HFFc6 (cell line): ENCODE measurements around the gene UGP2. TPM values are rescaled to one million over a fixed set of nuclear protein-coding genes. Genes with fewer than 3 reads are reported as not detected.
"Not testable (repeated sequence)": the region's sequence is repeated elsewhere in the genome, so short reads cannot be mapped to it uniquely, and the experiment has no call there.

Experiments
- DNase-seq: peaks from one replicate; pipeline ENCODE4 v3.0.0-alpha.2; 2018
- H3K27ac Mint-ChIP-seq: 2 replicates; pipeline ENCODE4 v1.8.0; 2020; ENCODE audit warnings: mild to moderate bottlenecking, mixed read lengths
- H3K27me3 Mint-ChIP-seq: 2 replicates; pipeline ENCODE4 v1.8.0; 2021; ENCODE audit warnings: mild to moderate bottlenecking, moderate library complexity, mixed read lengths; ENCODE audit not compliant: insufficient read depth
- H3K36me3 Mint-ChIP-seq: 2 replicates; pipeline ENCODE4 v1.8.0; 2021; ENCODE audit warnings: low read depth, mixed read lengths
- H3K4me1 Mint-ChIP-seq: 2 replicates; pipeline ENCODE4 v1.8.0; 2020; ENCODE audit warnings: low read depth, mixed read lengths
- H3K4me3 Mint-ChIP-seq: 2 replicates; pipeline ENCODE4 v1.8.0; 2020; ENCODE audit warnings: mild to moderate bottlenecking, moderate library complexity, mixed read lengths
- H3K9me3 Mint-ChIP-seq: 2 replicates; pipeline ENCODE4 v1.8.0; 2020; ENCODE audit warnings: mild to moderate bottlenecking, mixed read lengths
- total RNA-seq, 6 experiments: library from RNA; stranded (reverse); fragmentation: NEBNext Ultra II Directional; extraction: Animal tissue kit (Norgen Biotek cat#: 25700); gene quantifications; 2 replicates in 1 of 6; 3 replicates in 5 of 6; pipeline ENCODE4 v1.2.3, GENCODE V29; 2021
- TF ChIP-seq, protein P1 (sequence below): fragments of 200-600 bp; sonication (generic); IDR thresholded peaks from 2 replicates; pipeline ENCODE4 v1.5.0; 2021; ENCODE audit warnings: antibody characterized with exemption, mild to moderate bottlenecking

UGP2 gene
- total RNA-seq, 6 experiments from 2014 or later: 150 to 199 (median 172) TPM

GRCh38 chr2:63805412-63805811, 36.3 kb upstream of the UGP2 start:
- no peak for DNase-seq
- Mint-ChIP-seq H3K27me3 (peaks cover 3% of the 10 kb centered on the region; the same call in 1 of the 2 replicates), H3K9me3 (peaks cover 6% of the 10 kb centered on the region; the same call in 1 of the 2 replicates), H3K4me1 (no peaks in the 10 kb centered on the region), H3K4me3 (no peak overlapping the region), H3K36me3 (peaks cover 13% of the 10 kb centered on the region; the same call in 1 of the 2 replicates), H3K27ac (no peak overlapping the region)
- TF ChIP-seq, protein P1, sequence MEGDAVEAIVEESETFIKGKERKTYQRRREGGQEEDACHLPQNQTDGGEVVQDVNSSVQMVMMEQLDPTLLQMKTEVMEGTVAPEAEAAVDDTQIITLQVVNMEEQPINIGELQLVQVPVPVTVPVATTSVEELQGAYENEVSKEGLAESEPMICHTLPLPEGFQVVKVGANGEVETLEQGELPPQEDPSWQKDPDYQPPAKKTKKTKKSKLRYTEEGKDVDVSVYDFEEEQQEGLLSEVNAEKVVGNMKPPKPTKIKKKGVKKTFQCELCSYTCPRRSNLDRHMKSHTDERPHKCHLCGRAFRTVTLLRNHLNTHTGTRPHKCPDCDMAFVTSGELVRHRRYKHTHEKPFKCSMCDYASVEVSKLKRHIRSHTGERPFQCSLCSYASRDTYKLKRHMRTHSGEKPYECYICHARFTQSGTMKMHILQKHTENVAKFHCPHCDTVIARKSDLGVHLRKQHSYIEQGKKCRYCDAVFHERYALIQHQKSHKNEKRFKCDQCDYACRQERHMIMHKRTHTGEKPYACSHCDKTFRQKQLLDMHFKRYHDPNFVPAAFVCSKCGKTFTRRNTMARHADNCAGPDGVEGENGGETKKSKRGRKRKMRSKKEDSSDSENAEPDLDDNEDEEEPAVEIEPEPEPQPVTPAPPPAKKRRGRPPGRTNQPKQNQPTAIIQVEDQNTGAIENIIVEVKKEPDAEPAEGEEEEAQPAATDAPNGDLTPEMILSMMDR: no peak

DNA sequence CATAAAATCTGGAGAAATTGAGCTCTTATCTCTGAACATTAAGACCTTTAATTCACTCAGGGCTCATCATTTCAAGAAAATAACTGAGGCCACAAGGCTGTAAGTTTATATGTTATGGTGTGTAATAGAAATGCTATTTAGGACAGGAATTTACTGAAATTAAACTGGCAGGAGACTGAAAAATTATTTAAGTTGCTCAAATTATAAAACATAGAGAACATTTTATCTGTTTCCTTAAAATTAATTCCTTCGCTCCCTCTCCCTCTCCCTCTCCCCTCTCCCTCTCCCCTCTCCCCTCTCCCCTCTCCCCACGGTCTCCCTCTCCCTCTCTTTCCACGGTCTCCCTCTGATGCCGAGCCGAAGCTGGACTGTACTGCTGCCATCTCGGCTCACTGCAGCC, 33.7 kb upstream of the UGP2 start:
- not testable (repeated sequence) for H3K4me3 Mint-ChIP-seq, H3K36me3 Mint-ChIP-seq, H3K4me1 Mint-ChIP-seq, H3K9me3 Mint-ChIP-seq, H3K27me3 Mint-ChIP-seq, H3K27ac Mint-ChIP-seq, DNase-seq

GRCh38 chr2:63808911-63809310, 32.8 kb upstream of the UGP2 start:
- H3K9me3 Mint-ChIP-seq, H3K36me3 Mint-ChIP-seq, H3K4me1 Mint-ChIP-seq: not testable (repeated sequence)

GRCh38 chr2:63811063-63811462, 30.6 kb upstream of the UGP2 start:
- H3K4me3 Mint-ChIP-seq: no peak overlapping the region
- peaks cover 4% of the 10 kb centered on the region; the same call in 1 of the 2 replicates for H3K9me3 Mint-ChIP-seq
- H3K36me3 Mint-ChIP-seq: peaks cover 2% of the 10 kb centered on the region; the same call in 1 of the 2 replicates
- DNase-seq: no peak
- TF ChIP-seq, protein P1: no peak
- H3K27ac Mint-ChIP-seq: no peak overlapping the region
- H3K4me1 Mint-ChIP-seq: peaks cover 20% of the 10 kb centered on the region
- H3K27me3 Mint-ChIP-seq: peaks cover 3% of the 10 kb centered on the region

More at GRCh38 chr2:63808911-63809310, 32.8 kb upstream of the UGP2 start:
- H3K27me3 Mint-ChIP-seq, DNase-seq, H3K4me3 Mint-ChIP-seq, H3K27ac Mint-ChIP-seq: not testable (repeated sequence)

DNA sequence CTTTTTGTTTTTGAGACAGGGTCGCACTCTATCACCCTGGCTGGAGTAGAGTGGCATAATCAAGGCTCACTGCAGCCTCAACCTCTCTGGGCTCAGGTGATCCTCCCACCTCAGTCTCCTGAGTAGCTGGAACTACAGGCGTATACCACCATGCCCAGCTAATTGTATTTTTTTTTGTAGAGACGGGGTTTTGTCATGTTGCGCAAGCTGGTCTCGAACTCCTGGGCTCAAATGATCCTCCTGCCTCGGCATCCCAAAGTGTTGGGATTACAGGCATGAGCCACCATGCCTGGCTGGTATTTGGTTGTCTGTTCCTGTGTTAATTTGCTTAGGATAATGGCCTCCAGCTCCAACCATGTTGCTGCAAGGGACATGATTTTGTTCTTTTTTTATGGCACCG, 29.8 kb upstream of the UGP2 start:
- DNase-seq, H3K36me3 Mint-ChIP-seq, H3K27me3 Mint-ChIP-seq, H3K27ac Mint-ChIP-seq, H3K9me3 Mint-ChIP-seq, H3K4me3 Mint-ChIP-seq: not testable (repeated sequence)
- peaks cover 28% of the 10 kb centered on the region for H3K4me1 Mint-ChIP-seq

DNA sequence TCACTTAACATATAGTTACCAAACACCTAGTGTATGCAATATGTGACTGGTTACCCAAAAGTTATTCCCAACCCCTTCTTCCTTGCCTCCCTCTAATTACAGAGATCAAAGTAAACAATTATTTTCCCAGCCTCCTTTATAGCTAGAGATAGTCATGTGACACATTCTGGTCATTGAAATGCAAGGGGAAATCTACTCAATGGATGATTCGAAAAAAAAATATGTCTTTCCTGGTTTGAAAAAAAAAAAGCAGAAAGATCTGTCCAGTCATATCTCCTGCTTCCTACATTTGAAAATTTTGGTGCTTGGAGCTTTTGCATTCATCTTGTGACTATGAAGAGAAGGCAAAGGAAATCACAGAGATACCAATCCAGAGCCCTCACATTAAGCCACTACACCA, 27.6 kb upstream of the UGP2 start:
- Mint-ChIP-seq H3K4me1 (peaks cover 38% of the 10 kb centered on the region), H3K27me3 (peaks cover 1% of the 10 kb centered on the region), H3K27ac (peak overlapping the region; percentile 40; the same call in 1 of the 2 replicates), H3K9me3 (no peaks in the 10 kb centered on the region), H3K36me3 (no peaks in the 10 kb centered on the region), H3K4me3 (no peak overlapping the region)
- DNase-seq: no peak
- TF ChIP-seq, protein P1: no peak

DNA sequence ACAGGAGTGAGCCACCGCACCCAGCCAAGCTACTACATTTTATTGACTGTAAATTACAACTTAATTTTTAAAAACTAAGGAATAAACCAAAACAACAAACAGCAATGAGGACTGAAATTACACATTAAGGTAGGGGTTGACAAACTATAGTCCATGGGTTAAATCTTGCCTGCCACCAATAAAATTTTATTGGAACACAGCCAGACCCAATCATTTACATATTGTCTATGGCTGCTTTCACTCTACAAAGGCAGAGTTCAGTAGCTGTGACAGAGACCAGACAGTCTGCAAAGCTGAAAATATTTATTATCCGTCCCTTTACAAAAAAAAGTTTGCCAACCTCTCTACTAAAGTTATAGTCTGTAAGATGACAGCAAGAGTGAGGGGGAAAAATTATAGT, 24.3 kb upstream of the UGP2 start:
- no peak overlapping the region for H3K27ac Mint-ChIP-seq
- no peaks in the 10 kb centered on the region for H3K9me3 Mint-ChIP-seq
- H3K36me3 Mint-ChIP-seq: no peaks in the 10 kb centered on the region
- peaks cover 38% of the 10 kb centered on the region for H3K4me1 Mint-ChIP-seq
- no peaks in the 10 kb centered on the region; the same call in 1 of the 2 replicates for H3K27me3 Mint-ChIP-seq
- no peak for DNase-seq
- no peak overlapping the region for H3K4me3 Mint-ChIP-seq
- TF ChIP-seq, protein P1: no peak
